SK-N-SH (cell line): ENCODE data around the gene MTUS2. TPM values are rescaled to one million over a fixed set of nuclear protein-coding genes. Genes with fewer than 3 reads are reported as not detected.

Source experiments
- CTCF ChIA-PET: fragments of 300-600, 350-600 bp; formaldehyde crosslinking; extraction: SDS; loops from one replicate; lab custom pipeline; 2021; lab: Yijun Ruan, JAX
- POLR2A ChIA-PET: fragments of 350-600 bp; sonication (Branson Sonifier 250); formaldehyde crosslinking; extraction: SDS; loops from one replicate; lab custom pipeline; 2020; ENCODE audit warnings: antibody characterized with exemption, inconsistent platforms; lab: Yijun Ruan, JAX
- DNase-seq: peaks from one replicate; pipeline ENCODE4 v3.0.0; 2012
- H2AFZ ChIP-seq: fragments of 200-600 bp; sonication (generic); 2 replicates; pipeline ENCODE4 v1.8.1; 2016; ENCODE audit warnings: antibody characterized with exemption, mild to moderate bottlenecking, low read depth
- H3F3A ChIP-seq: fragments of 200-600 bp; sonication (generic); replicated peaks from 2 replicates; pipeline ENCODE3; 2016; ENCODE audit warnings: antibody characterized with exemption, mild to moderate bottlenecking; ENCODE audit not compliant: insufficient read depth
- H3K27ac ChIP-seq, 2 experiments: fragments of 200-500 bp in 1 of 2; fragments of 200-600 bp in 1 of 2; sonication (Bioruptor generic) in 1 of 2; sonication (generic), shearing (Covaris generic) in 1 of 2; 2 replicates each; pipeline versions ENCODE4 v1.5.1 to v1.6.1; 2014 to 2016; ENCODE audit warnings: low read depth in 2 of 2, inconsistent platforms in 1 of 2, low read length in 1 of 2, mild to moderate bottlenecking in 1 of 2, mixed read lengths in 1 of 2
- H3K27me3 ChIP-seq: fragments of 200-600 bp; sonication (generic), shearing (Covaris generic); 2 replicates; pipeline ENCODE4 v1.6.1; 2016; ENCODE audit warnings: mixed run types; ENCODE audit not compliant: insufficient read depth
- H3K36me3 ChIP-seq, 2 experiments: fragments of 200-500 bp in 1 of 2; fragments of 200-600 bp in 1 of 2; sonication (Bioruptor generic) in 1 of 2; sonication (generic) in 1 of 2; replicated peaks in 1 of 2; 2 replicates each; pipeline versions ENCODE3 to v1.5.1; 2014 to 2016; ENCODE audit warnings: low read length in 1 of 2, mild to moderate bottlenecking in 1 of 2; ENCODE audit not compliant: insufficient read depth in 2 of 2, control insufficient read depth in 1 of 2
- H3K4me1 ChIP-seq, 2 experiments: fragments of 200-500 bp in 1 of 2; fragments of 200-600 bp in 1 of 2; sonication (Bioruptor generic) in 1 of 2; sonication (generic), shearing (Covaris generic) in 1 of 2; 2 replicates each; pipeline versions ENCODE4 v1.5.1 to v1.6.1; 2014 to 2016; ENCODE audit warnings: low read depth in 1 of 2, low read length in 1 of 2, mixed run types in 1 of 2; ENCODE audit not compliant: insufficient read depth in 2 of 2, control insufficient read depth in 1 of 2
- H3K4me2 ChIP-seq: fragments of 200-600 bp; sonication (generic), shearing (Covaris generic); 2 replicates; pipeline ENCODE4 v1.6.1; 2017; ENCODE audit warnings: mixed run types
- H3K4me3 ChIP-seq, 2 experiments: fragments of 200-500 bp in 1 of 2; fragments of 200-600 bp in 1 of 2; sonication (Bioruptor generic) in 1 of 2; sonication (generic), shearing (Covaris generic) in 1 of 2; 2 replicates each; pipeline versions ENCODE4 v1.5.1 to v1.8.1; 2014 to 2016; ENCODE audit warnings: low read depth in 2 of 2, inconsistent platforms in 1 of 2, low read length in 1 of 2, mild to moderate bottlenecking in 1 of 2, mixed read lengths in 1 of 2, moderate library complexity in 1 of 2
- H3K79me2 ChIP-seq: fragments of 200-600 bp; sonication (generic); 2 replicates; pipeline ENCODE4 v1.8.1; 2017; ENCODE audit warnings: mild to moderate bottlenecking; ENCODE audit not compliant: insufficient read depth
- H3K9ac ChIP-seq: fragments of 200-600 bp; sonication (generic); 2 replicates; pipeline ENCODE4 v1.6.1; 2017; ENCODE audit warnings: mixed run types
- H3K9me2 ChIP-seq: fragments of 200-600 bp; sonication (generic); 2 replicates; pipeline ENCODE4 v1.6.1; 2017; ENCODE audit warnings: mixed run types
- H3K9me3 ChIP-seq: fragments of 200-600 bp; sonication (generic); 2 replicates; pipeline ENCODE4 v1.6.1; 2017; ENCODE audit warnings: mixed run types, mild to moderate bottlenecking, moderate library complexity
- H4K20me1 ChIP-seq: fragments of 200-600 bp; sonication (generic); 2 replicates; pipeline ENCODE4 v1.6.1; 2017; ENCODE audit warnings: mild to moderate bottlenecking, mixed run types; ENCODE audit not compliant: insufficient read depth
- CHD2 ChIP-seq: fragments of 150-350 bp; IDR thresholded peaks from 2 replicates; pipeline ENCODE4 v1.6.1; 2018; ENCODE audit warnings: low read length; ENCODE audit not compliant: partially characterized antibody
- ELF1 ChIP-seq: IDR thresholded peaks from 2 replicates; pipeline ENCODE4 v1.4.0; 2012
- EP300 ChIP-seq, 2 experiments: IDR thresholded peaks; 2 replicates each; pipeline versions ENCODE4 v1.4.0 to v1.6.1; 2012; ENCODE audit warnings: borderline replicate concordance in 1 of 2, low read depth in 1 of 2, low read length in 1 of 2
- EZH2phosphoT487 ChIP-seq: fragments of 200-600 bp; sonication (generic); IDR thresholded peaks from 2 replicates; pipeline ENCODE4 v1.6.1; 2017; ENCODE audit warnings: low read depth, mixed run types, mild to moderate bottlenecking, antibody characterized with exemption, moderate library complexity, borderline replicate concordance
- FOXJ3 ChIP-seq: sonication (generic); formaldehyde crosslinking; IDR thresholded peaks from 2 replicates; pipeline ENCODE4 v1.5.1; 2020; ENCODE audit warnings: mild to moderate bottlenecking, missing genetic modification reagents
- GABPA ChIP-seq: IDR thresholded peaks from 2 replicates; pipeline ENCODE4 v1.4.0; 2012; ENCODE audit warnings: low read depth, mild to moderate bottlenecking
- MAX ChIP-seq: IDR thresholded peaks from 2 replicates; pipeline ENCODE4 v1.4.0; 2012; ENCODE audit warnings: low read depth
- POLR2AphosphoS5 ChIP-seq: IDR thresholded peaks from 2 replicates; pipeline ENCODE4 v1.6.1; 2012; ENCODE audit warnings: low read depth, low read length
- RFX5 ChIP-seq: IDR thresholded peaks from 2 replicates; pipeline ENCODE4 v1.6.1; 2012; ENCODE audit warnings: mild to moderate bottlenecking, improper control_type of control experiment, low read length
- WGBS: methylation state at CpG from one replicate; pipeline ENCODE4 v1.1.6; 2017; ENCODE audit warnings: low lambda C conversion rate; 5-methylcytosine and 5-hydroxymethylcytosine counted together
- polyA plus RNA-seq, 3 experiments: library from polyadenylated mRNA; depleted of rRNA; stranded (reverse); fragments of >200 nt; gene quantifications; 2 replicates each; pipeline ENCODE4 v1.2.3, GENCODE V29; 2012
- TF ChIP-seq, protein P1 (sequence below): fragments of 200-600 bp; sonication (generic); IDR thresholded peaks from 2 replicates; pipeline ENCODE4 v1.6.1; 2017; ENCODE audit warnings: antibody characterized with exemption, mild to moderate bottlenecking, moderate library complexity
- TF ChIP-seq, protein P2 (sequence below): fragments of 150-350 bp; IDR thresholded peaks from 2 replicates; pipeline ENCODE4 v1.6.1; 2017; ENCODE audit warnings: antibody characterized with exemption, low read length, low read depth, borderline replicate concordance
- TF ChIP-seq, protein P3 (sequence below): IDR thresholded peaks from 2 replicates; pipeline ENCODE4; 2012

Gene MTUS2
- polyA plus RNA-seq, 1 of the 3 experiments (the other 2 are of a cell fraction) = 1.7 TPM

GRCh38 chr13:28859069-28859468 lies 38.9 kb downstream of the MTUS2 start (continued):
- TF ChIP-seq, protein P1, sequence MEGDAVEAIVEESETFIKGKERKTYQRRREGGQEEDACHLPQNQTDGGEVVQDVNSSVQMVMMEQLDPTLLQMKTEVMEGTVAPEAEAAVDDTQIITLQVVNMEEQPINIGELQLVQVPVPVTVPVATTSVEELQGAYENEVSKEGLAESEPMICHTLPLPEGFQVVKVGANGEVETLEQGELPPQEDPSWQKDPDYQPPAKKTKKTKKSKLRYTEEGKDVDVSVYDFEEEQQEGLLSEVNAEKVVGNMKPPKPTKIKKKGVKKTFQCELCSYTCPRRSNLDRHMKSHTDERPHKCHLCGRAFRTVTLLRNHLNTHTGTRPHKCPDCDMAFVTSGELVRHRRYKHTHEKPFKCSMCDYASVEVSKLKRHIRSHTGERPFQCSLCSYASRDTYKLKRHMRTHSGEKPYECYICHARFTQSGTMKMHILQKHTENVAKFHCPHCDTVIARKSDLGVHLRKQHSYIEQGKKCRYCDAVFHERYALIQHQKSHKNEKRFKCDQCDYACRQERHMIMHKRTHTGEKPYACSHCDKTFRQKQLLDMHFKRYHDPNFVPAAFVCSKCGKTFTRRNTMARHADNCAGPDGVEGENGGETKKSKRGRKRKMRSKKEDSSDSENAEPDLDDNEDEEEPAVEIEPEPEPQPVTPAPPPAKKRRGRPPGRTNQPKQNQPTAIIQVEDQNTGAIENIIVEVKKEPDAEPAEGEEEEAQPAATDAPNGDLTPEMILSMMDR = no peak
- no peak for TF ChIP-seq CHD2
- no peak for TF ChIP-seq FOXJ3 (CRISPR knock-in tag)

DNA sequence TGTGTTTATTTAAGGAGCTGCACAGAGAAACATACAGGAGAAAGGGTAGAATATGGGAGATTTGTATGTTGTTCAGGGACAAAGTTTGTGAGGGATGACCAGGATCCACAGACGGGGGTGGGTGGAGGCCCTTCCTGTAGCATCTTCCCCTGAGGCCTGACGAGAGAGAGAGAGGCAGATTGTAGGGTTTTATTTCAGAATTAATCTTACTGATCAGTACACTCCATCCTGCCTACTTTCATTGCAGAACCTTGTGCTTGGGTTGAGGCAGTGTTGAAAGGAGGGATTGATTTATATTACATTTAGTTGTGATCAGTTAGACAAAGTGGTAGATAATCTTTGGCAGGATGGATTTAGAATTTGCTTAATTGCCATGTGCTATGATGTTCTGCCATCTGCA lies 39.6 kb downstream of the MTUS2 start:
- 3% methylated on average over 2 of the region's 2 CpGs for WGBS
- Histone ChIP-seq H3K27ac (no peak overlapping the region), H3K9ac (no peak overlapping the region), H3K4me2 (no peak overlapping the region), H4K20me1 (no peaks in the 10 kb centered on the region), H3K36me3 (no peaks in the 10 kb centered on the region), H3K79me2 (no peaks in the 10 kb centered on the region), H3K4me3 (no peak overlapping the region), H2AFZ (no peak overlapping the region), H3K27me3 (peaks cover 6% of the 10 kb centered on the region), H3K4me1 (no peaks in the 10 kb centered on the region; a peak in 1 of 4 replicates), H3F3A (no peaks in the 10 kb centered on the region), H3K9me2 (no peaks in the 10 kb centered on the region), H3K9me3 (no peaks in the 10 kb centered on the region)
- ChIA-PET POLR2A (no interaction called here), CTCF (no interaction called here)
- TF ChIP-seq GABPA (no peak), MAX (no peak), CHD2 (no peak), FOXJ3 (CRISPR knock-in tag) (no peak), POLR2AphosphoS5 (no peak), EP300 (IDR thresholded peaks at IDR 0.05; ENCODE audit: borderline replicate concordance in 1 of 2, low read depth in 1 of 2, low read length in 1 of 2) (no peak), EZH2phosphoT487 (no peak), ELF1 (no peak), RFX5 (no peak)
- TF ChIP-seq, protein P2, sequence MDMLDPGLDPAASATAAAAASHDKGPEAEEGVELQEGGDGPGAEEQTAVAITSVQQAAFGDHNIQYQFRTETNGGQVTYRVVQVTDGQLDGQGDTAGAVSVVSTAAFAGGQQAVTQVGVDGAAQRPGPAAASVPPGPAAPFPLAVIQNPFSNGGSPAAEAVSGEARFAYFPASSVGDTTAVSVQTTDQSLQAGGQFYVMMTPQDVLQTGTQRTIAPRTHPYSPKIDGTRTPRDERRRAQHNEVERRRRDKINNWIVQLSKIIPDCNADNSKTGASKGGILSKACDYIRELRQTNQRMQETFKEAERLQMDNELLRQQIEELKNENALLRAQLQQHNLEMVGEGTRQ = no peak
- TF ChIP-seq, protein P1 = no peak
- TF ChIP-seq, protein P3, sequence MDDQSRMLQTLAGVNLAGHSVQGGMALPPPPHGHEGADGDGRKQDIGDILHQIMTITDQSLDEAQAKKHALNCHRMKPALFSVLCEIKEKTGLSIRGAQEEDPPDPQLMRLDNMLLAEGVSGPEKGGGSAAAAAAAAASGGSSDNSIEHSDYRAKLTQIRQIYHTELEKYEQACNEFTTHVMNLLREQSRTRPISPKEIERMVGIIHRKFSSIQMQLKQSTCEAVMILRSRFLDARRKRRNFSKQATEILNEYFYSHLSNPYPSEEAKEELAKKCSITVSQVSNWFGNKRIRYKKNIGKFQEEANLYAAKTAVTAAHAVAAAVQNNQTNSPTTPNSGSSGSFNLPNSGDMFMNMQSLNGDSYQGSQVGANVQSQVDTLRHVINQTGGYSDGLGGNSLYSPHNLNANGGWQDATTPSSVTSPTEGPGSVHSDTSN = no peak
- DNase-seq = no peak
